GM12801 (cell line): ENCODE results near the gene ID3.

Experiments
- CTCF ChIP-seq: IDR thresholded peaks from one replicate; pipeline ENCODE4 v1.5.1; 2011; ENCODE audit warnings: control low read depth; ENCODE audit not compliant: insufficient read length; ENCODE audit errors: extremely low read depth

Gene ID3

GRCh38 chr1:23593042-23593521 is 33.8 kb upstream of the ID3 start:
- TF ChIP-seq CTCF, result no peak

GRCh38 chr1:23592209-23592892 is 33.0 kb upstream of the ID3 start:
- TF ChIP-seq CTCF, result no peak

- no peak for TF ChIP-seq CTCF
These were observed 32.3 kb upstream of the ID3 start for GRCh38 chr1:23591460-23592208.

- TF ChIP-seq CTCF, result no peak
These were observed 30.9 kb upstream of the ID3 start for GRCh38 chr1:23590058-23590783.

- no peak for TF ChIP-seq CTCF
These were observed 30.3 kb upstream of the ID3 start for GRCh38 chr1:23589585-23589986.

GRCh38 chr1:23588749-23589548 is 29.6 kb upstream of the ID3 start:
- no peak for TF ChIP-seq CTCF
